GM23248 (cell line): ENCODE data around the gene C8G. TPM values are rescaled to one million over a fixed set of nuclear protein-coding genes. Genes with fewer than 3 reads are reported as not detected.
A peak's percentile ranks its signal among the peaks of the same experiment; 100 is the strongest.

Experiments used
- DNase-seq: peaks from one replicate; pipeline ENCODE4 v3.0.0-alpha.2; 2015
- H2AFZ ChIP-seq: fragments of 200-600 bp; sonication (generic); 2 replicates; pipeline ENCODE4 v1.6.1; 2016; ENCODE audit warnings: antibody characterized with exemption
- H3F3A ChIP-seq: fragments of 200-600 bp; sonication (generic); 2 replicates; pipeline ENCODE4 v1.6.1; 2016; ENCODE audit warnings: mild to moderate bottlenecking, antibody characterized with exemption, mixed run types; ENCODE audit not compliant: insufficient read depth
- H3K27ac ChIP-seq: fragments of 200-600 bp; sonication (generic); 2 replicates; pipeline ENCODE4 v1.5.1; 2016; ENCODE audit warnings: mild to moderate bottlenecking
- H3K27me3 ChIP-seq: fragments of 200-600 bp; sonication (generic); replicated peaks from 2 replicates; pipeline ENCODE4 v1.6.1; 2016; ENCODE audit warnings: mild to moderate bottlenecking; ENCODE audit not compliant: insufficient read depth
- H3K36me3 ChIP-seq: fragments of 200-600 bp; sonication (generic); 2 replicates; pipeline ENCODE4 v1.6.1; 2016; ENCODE audit warnings: low read depth, mild to moderate bottlenecking
- H3K4me1 ChIP-seq: fragments of 200-600 bp; sonication (generic); 2 replicates; pipeline ENCODE4 v1.6.1; 2016; ENCODE audit warnings: mild to moderate bottlenecking; ENCODE audit not compliant: insufficient read depth
- H3K4me2 ChIP-seq: fragments of 200-600 bp; sonication (generic); one replicate; pipeline ENCODE4 v1.6.1; 2016; ENCODE audit warnings: mild to moderate bottlenecking; ENCODE audit not compliant: unreplicated experiment
- H3K4me3 ChIP-seq: fragments of 200-600 bp; sonication (generic); 2 replicates; pipeline ENCODE4 v1.5.1; 2016; ENCODE audit warnings: mild to moderate bottlenecking
- H3K79me2 ChIP-seq: fragments of 200-600 bp; sonication (generic); 2 replicates; pipeline ENCODE4 v1.6.1; 2016; ENCODE audit warnings: mild to moderate bottlenecking; ENCODE audit not compliant: insufficient read depth
- H3K9ac ChIP-seq: fragments of 200-600 bp; sonication (generic); 2 replicates; pipeline ENCODE4 v1.6.1; 2016; ENCODE audit warnings: mild to moderate bottlenecking
- H3K9me2 ChIP-seq: fragments of 200-600 bp; sonication (generic); 2 replicates; pipeline ENCODE4 v1.6.1; 2016; ENCODE audit warnings: mixed run types, mild to moderate bottlenecking, moderate library complexity; ENCODE audit not compliant: insufficient read depth
- H3K9me3 ChIP-seq: fragments of 200-600 bp; sonication (generic); one replicate; pipeline ENCODE4 v1.6.1; 2017; ENCODE audit warnings: low read depth
- H4K20me1 ChIP-seq: fragments of 200-600 bp; sonication (generic); 2 replicates; pipeline ENCODE4 v1.6.0; 2016; ENCODE audit not compliant: insufficient read depth
- EZH2 ChIP-seq: fragments of 200-600 bp; sonication (generic); IDR thresholded peaks from 2 replicates; pipeline ENCODE4 v1.6.1; 2018; ENCODE audit warnings: antibody characterized with exemption, mild to moderate bottlenecking; ENCODE audit not compliant: insufficient read depth, poor library complexity, severe bottlenecking
- EZH2phosphoT487 ChIP-seq: fragments of 200-600 bp; sonication (generic); IDR thresholded peaks from 2 replicates; pipeline ENCODE4 v1.6.1; 2018; ENCODE audit warnings: antibody characterized with exemption, moderate library complexity, mild to moderate bottlenecking, low read depth; ENCODE audit not compliant: insufficient read depth
- WGBS, 2 experiments: methylation state at CpG; one replicate each; pipeline ENCODE4 v1.1.6; 2015 to 2017; ENCODE audit warnings: low lambda C conversion rate in 2 of 2, low coverage in 1 of 2; ENCODE audit errors: missing lambda C conversion rate in 2 of 2; 5-methylcytosine and 5-hydroxymethylcytosine counted together
- in situ Hi-C: fragments of 300-500 bp; cut with MboI; formaldehyde crosslinking; loops from 2 replicates; pipeline ENCODE4 v1.15.0; 2020
- polyA plus RNA-seq: library from polyadenylated mRNA; unstranded; fragments of >200 nt; fragmentation: Nextera tagmentation; extraction: Ambion mirVana; gene quantifications from 2 replicates; pipeline ENCODE4 v1.2.1, GENCODE V29; 2016
- total RNA-seq: library from RNA; depleted of rRNA; stranded (reverse); fragments of >200 nt; shearing (Covaris generic); gene quantifications from 2 replicates; pipeline ENCODE4 v1.2.3, GENCODE V29; 2014

The C8G gene
- total and polyA plus RNA-seq, 2 experiments from 2014 or later = 0.49 TPM; not detected in 1

DNA sequence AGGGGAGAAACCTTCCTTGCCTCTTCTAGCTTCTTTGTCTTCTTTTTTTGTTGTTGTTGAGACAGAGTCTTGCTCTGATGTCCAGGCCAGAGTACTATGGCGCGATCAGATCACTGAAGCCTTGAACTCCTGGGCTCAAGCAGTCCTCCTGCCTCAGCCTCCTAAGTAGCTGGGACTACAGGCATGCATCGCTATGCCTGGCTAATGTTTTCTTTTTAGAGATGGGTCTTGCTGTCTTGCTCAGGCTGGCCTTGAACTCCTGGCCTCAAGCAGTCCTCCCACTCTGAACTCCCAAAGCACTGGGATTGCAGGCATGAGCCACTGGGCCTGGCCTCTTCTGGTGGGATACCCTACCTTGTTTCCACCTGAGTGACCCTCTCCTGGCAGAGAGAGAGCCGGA lies 43.8 kb downstream of the C8G start:
- 96% methylated on average over 4 of the region's 4 CpGs for WGBS, 2 experiments
- no peak overlapping the region for H3K9ac ChIP-seq

DNA sequence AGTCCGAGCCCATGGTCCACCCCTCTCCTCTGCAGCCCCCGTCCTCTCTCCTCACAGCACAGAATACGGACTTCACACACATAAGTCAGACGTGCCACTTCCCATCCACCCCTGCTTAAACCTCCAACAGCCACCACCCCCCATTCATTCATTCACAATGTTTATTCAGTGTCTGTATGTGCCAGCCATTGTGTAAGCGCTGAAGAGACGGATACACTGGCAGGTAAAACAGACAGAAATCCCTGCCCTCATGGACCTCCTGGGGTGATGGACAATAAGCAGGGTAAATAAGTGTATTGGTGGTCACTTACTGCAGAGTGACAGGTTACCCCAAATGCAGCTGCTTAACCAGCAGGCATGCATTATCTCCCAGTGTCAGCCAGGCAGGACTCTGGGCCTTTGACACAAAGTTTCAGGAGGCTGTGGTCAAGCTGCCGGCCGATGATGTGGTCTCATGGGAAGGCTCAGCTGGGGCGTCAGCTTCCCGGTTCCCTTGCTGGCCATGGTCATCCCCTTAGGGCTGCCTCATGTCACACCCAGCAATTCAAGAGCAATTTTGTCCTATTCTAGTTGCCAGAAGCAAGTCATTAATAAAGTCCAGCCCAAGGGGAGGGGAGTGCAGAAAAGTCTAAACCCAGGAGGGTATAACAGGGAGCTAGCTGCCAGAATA lies 45.3 kb downstream of the C8G start:
- H3K9ac ChIP-seq = no peak overlapping the region
- TF ChIP-seq EZH2 (no peak), EZH2phosphoT487 (no peak)
- in situ Hi-C loops = no loop called here

More for the DNA sequence above, 43.8 kb downstream of the C8G start:
- H3F3A ChIP-seq = peaks cover 7% of the 10 kb centered on the region; the same call in 1 of the 2 replicates
- no peaks in the 10 kb centered on the region for H3K9me3 ChIP-seq
- H3K4me1 ChIP-seq = peaks cover 4% of the 10 kb centered on the region; the same call in 1 of the 2 replicates
- no peak for DNase-seq
- 0 out of 2 replicates have a peak, but pooled peaks cover 4% of the 10 kb centered on the region for H3K79me2 ChIP-seq
- H3K4me3 ChIP-seq = no peak overlapping the region
- no peak overlapping the region for H2AFZ ChIP-seq
- H4K20me1 ChIP-seq = no peaks in the 10 kb centered on the region
- H3K4me2 ChIP-seq = no peak overlapping the region
- H3K9me2 ChIP-seq = no peaks in the 10 kb centered on the region
- H3K27me3 ChIP-seq = peaks cover 19% of the 10 kb centered on the region; the same call in 1 of the 2 replicates
- in situ Hi-C loops = no loop called here
- no peak overlapping the region for H3K27ac ChIP-seq
- no peak for TF ChIP-seq EZH2phosphoT487
- no peak for TF ChIP-seq EZH2
- H3K36me3 ChIP-seq = no peaks in the 10 kb centered on the region

DNA sequence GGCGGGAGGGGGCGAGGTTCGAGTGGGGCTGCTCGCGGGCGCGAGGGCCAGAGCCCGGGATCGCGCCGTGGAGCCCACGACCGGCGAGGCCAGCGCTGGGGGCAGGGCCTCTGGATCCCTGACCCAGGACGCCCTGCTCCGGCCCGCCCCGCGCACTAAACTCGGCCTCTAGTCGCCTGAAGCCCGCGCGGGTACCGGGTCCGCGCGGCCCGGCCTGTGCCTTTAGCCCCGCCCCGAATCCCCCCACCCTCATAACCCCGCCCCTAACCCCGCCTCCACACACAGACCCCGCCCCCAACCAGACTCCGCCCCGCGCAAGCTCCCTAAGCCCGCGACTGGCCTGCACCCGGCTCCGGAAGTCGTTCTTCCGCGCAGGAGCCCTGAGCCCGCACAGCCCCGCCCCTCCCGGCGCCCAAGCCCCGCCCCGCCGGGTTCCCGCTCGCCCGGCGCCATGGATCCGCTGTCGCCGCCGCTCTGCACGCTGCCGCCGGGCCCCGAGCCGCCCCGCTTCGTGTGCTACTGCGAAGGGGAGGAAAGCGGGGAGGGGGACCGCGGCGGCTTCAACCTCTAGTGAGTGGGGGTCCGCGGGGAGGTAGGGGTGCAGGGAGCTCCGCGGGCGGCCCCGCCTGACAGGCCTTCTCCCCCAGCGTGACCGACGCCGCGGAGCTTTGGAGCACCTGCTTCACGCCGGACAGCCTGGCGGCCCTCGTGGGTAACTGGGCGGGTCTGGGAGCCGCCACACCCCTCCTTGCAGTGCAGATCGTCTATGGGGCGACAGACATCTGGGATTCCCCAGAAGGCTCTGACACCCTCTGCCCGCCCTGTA lies 47.2 kb downstream of the C8G start, which contains the start of gene PAXX:
Gene PAXX (plus strand): TSS at position 430 of the 826 bp plus-strand sequence. CDS start 22 bp downstream, at position 452.
- Histone ChIP-seq H3K9me2 (no peaks in the 10 kb centered on the region), H3K4me3 (peak within 1 kb of the TSS; percentile 91), H3K4me2 (peak within 1 kb of the TSS; percentile 87), H3F3A (peaks cover 7% of the 10 kb centered on the region; the same call in 1 of the 2 replicates), H3K27ac (peak within 1 kb of the TSS; percentile 48), H2AFZ (peak within 1 kb of the TSS; percentile 80), H3K36me3 (no peaks in the 10 kb centered on the region), H4K20me1 (no peaks in the 10 kb centered on the region), H3K79me2 (0 out of 2 replicates have a peak, but pooled peaks cover 4% of the 10 kb centered on the region), H3K27me3 (no peaks in the 10 kb centered on the region), H3K9ac (peak within 1 kb of the TSS; percentile 75), H3K4me1 (peaks cover 16% of the 10 kb centered on the region; the same call in 1 of the 2 replicates), H3K9me3 (no peaks in the 10 kb centered on the region)
- peak; percentile 97 for DNase-seq
- WGBS, 2 experiments = 1% methylated on average over 34 to 85 of the region's 92 CpGs
- TF ChIP-seq EZH2 = no peak
- no peak for TF ChIP-seq EZH2phosphoT487
- in situ Hi-C loops = no loop called here

More for the DNA sequence above, 45.3 kb downstream of the C8G start:
- Histone ChIP-seq H2AFZ (no peak overlapping the region), H3K4me2 (no peak overlapping the region), H3K9me2 (no peaks in the 10 kb centered on the region), H3K27me3 (peaks cover 11% of the 10 kb centered on the region; the same call in 1 of the 2 replicates), H3F3A (peaks cover 7% of the 10 kb centered on the region; the same call in 1 of the 2 replicates), H3K79me2 (0 out of 2 replicates have a peak, but pooled peaks cover 4% of the 10 kb centered on the region), H4K20me1 (no peaks in the 10 kb centered on the region), H3K27ac (no peak overlapping the region), H3K36me3 (no peaks in the 10 kb centered on the region), H3K9me3 (no peaks in the 10 kb centered on the region), H3K4me3 (no peak overlapping the region), H3K4me1 (peaks cover 4% of the 10 kb centered on the region; the same call in 1 of the 2 replicates)
- WGBS, 2 experiments = 88 to 90% methylated on average over 10 of the region's 10 CpGs
- no peak for DNase-seq

DNA sequence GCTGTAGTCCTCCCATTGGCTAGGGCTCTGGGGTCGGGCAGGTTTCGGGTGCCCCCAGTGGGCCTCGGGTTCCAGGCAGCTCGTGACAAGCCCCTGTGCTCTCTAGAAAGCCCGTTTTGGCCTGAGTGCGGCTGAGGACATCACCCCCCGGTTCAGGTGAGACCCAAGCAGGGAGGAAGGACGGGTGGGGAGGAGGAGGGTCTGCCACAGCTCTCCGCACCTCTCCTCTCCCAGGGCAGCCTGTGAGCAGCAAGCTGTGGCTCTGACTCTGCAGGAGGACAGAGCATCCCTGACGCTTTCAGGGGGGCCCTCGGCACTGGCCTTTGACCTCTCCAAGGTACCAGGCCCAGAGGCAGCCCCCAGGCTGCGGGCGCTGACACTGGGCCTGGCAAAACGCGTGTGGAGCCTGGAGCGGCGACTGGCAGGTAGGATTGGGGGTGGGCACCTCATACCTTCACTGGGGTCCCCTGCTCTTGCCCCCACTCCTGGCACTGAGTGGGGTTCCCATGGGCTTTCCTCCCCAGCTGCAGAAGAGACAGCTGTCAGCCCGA lies 47.9 kb downstream of the C8G start:
- peak overlapping the region; percentile 23; the same call in 1 of the 2 replicates for H3K27ac ChIP-seq
- H3K79me2 ChIP-seq = 0 out of 2 replicates have a peak, but pooled peaks cover 4% of the 10 kb centered on the region
- in situ Hi-C loops = no loop called here
- peaks cover 7% of the 10 kb centered on the region; the same call in 1 of the 2 replicates for H3F3A ChIP-seq
- H3K4me2 ChIP-seq = peak overlapping the region; percentile 87
- H3K9me3 ChIP-seq = no peaks in the 10 kb centered on the region
- no peaks in the 10 kb centered on the region for H4K20me1 ChIP-seq
- H3K9ac ChIP-seq = peak overlapping the region; percentile 75
- peak overlapping the region; percentile 91 for H3K4me3 ChIP-seq
- no peaks in the 10 kb centered on the region for H3K36me3 ChIP-seq
- H3K27me3 ChIP-seq = no peaks in the 10 kb centered on the region
- H3K4me1 ChIP-seq = peaks cover 16% of the 10 kb centered on the region; the same call in 1 of the 2 replicates
- DNase-seq = no peak
- H3K9me2 ChIP-seq = no peaks in the 10 kb centered on the region
- peak overlapping the region; percentile 80 for H2AFZ ChIP-seq
- 39 to 42% methylated on average over 16 to 18 of the region's 18 CpGs for WGBS, 2 experiments
- TF ChIP-seq EZH2 (no peak), EZH2phosphoT487 (no peak)
